HFFc6 (cell line): Measurements from ENCODE around the gene TUBA4B. TPM values are rescaled to one million over a fixed set of nuclear protein-coding genes. Genes with fewer than 3 reads are reported as not detected.

ENCODE experiments used
- DNase-seq: peaks from one replicate; pipeline ENCODE4 v3.0.0-alpha.2; 2018
- H3K27ac Mint-ChIP-seq: 2 replicates; pipeline ENCODE4 v1.8.0; 2020; ENCODE audit warnings: mild to moderate bottlenecking, mixed read lengths
- H3K27me3 Mint-ChIP-seq: 2 replicates; pipeline ENCODE4 v1.8.0; 2021; ENCODE audit warnings: mild to moderate bottlenecking, moderate library complexity, mixed read lengths; ENCODE audit not compliant: insufficient read depth
- H3K36me3 Mint-ChIP-seq: 2 replicates; pipeline ENCODE4 v1.8.0; 2021; ENCODE audit warnings: low read depth, mixed read lengths
- H3K4me1 Mint-ChIP-seq: 2 replicates; pipeline ENCODE4 v1.8.0; 2020; ENCODE audit warnings: low read depth, mixed read lengths
- H3K4me3 Mint-ChIP-seq: 2 replicates; pipeline ENCODE4 v1.8.0; 2020; ENCODE audit warnings: mild to moderate bottlenecking, moderate library complexity, mixed read lengths
- H3K9me3 Mint-ChIP-seq: 2 replicates; pipeline ENCODE4 v1.8.0; 2020; ENCODE audit warnings: mild to moderate bottlenecking, mixed read lengths
- CTCF ChIP-seq: fragments of 200-600 bp; sonication (generic); IDR thresholded peaks from 2 replicates; pipeline ENCODE4 v1.5.0; 2021; ENCODE audit warnings: antibody characterized with exemption, mild to moderate bottlenecking
- total RNA-seq, 6 experiments: library from RNA; stranded (reverse); fragmentation: NEBNext Ultra II Directional; extraction: Animal tissue kit (Norgen Biotek cat#: 25700); gene quantifications; 2 replicates in 1 of 6; 3 replicates in 5 of 6; pipeline ENCODE4 v1.2.3, GENCODE V29; 2021

The TUBA4B gene
- total RNA-seq, 6 experiments from 2014 or later: not detected

GRCh38 chr2:219293736-219294231 is 40.7 kb downstream of the TUBA4B start:
- no peak overlapping the region for H3K27ac Mint-ChIP-seq

GRCh38 chr2:219294356-219295351 is 41.6 kb downstream of the TUBA4B start:
- H3K4me3 Mint-ChIP-seq: peak overlapping the region; percentile 78
- H3K36me3 Mint-ChIP-seq: no peaks in the 10 kb centered on the region
- TF ChIP-seq CTCF: peak; percentile 100
- DNase-seq: peak; percentile 53
- peak overlapping the region; percentile 49 for H3K27ac Mint-ChIP-seq
- peaks cover 4% of the 10 kb centered on the region for H3K27me3 Mint-ChIP-seq
- no peaks in the 10 kb centered on the region for H3K9me3 Mint-ChIP-seq
- peaks cover 11% of the 10 kb centered on the region for H3K4me1 Mint-ChIP-seq

More at GRCh38 chr2:219293736-219294231, 40.7 kb downstream of the TUBA4B start:
- Mint-ChIP-seq H3K36me3 (no peaks in the 10 kb centered on the region), H3K27me3 (peaks cover 5% of the 10 kb centered on the region), H3K9me3 (no peaks in the 10 kb centered on the region), H3K4me1 (peaks cover 16% of the 10 kb centered on the region), H3K4me3 (peak overlapping the region; percentile 69)
- DNase-seq: no peak
- TF ChIP-seq CTCF: no peak

GRCh38 chr2:219296142-219296541 is 43.1 kb downstream of the TUBA4B start:
- Mint-ChIP-seq H3K4me1 (peaks cover 6% of the 10 kb centered on the region), H3K36me3 (no peaks in the 10 kb centered on the region), H3K4me3 (no peak overlapping the region), H3K27me3 (peaks cover 4% of the 10 kb centered on the region), H3K9me3 (no peaks in the 10 kb centered on the region), H3K27ac (no peak overlapping the region)
- no peak for TF ChIP-seq CTCF
- DNase-seq: no peak

- no peak for DNase-seq
- Mint-ChIP-seq H3K9me3 (no peaks in the 10 kb centered on the region), H3K4me1 (peaks cover 6% of the 10 kb centered on the region), H3K27me3 (peaks cover 8% of the 10 kb centered on the region), H3K36me3 (no peaks in the 10 kb centered on the region), H3K27ac (no peak overlapping the region), H3K4me3 (no peak overlapping the region)
- TF ChIP-seq CTCF: no peak
These were observed 43.8 kb downstream of the TUBA4B start for GRCh38 chr2:219296631-219297391.

GRCh38 chr2:219297766-219298456 is 44.9 kb downstream of the TUBA4B start:
- no peak overlapping the region for H3K4me3 Mint-ChIP-seq
- H3K27me3 Mint-ChIP-seq: peaks cover 6% of the 10 kb centered on the region
- TF ChIP-seq CTCF: no peak
- H3K4me1 Mint-ChIP-seq: peaks cover 6% of the 10 kb centered on the region
- H3K36me3 Mint-ChIP-seq: no peaks in the 10 kb centered on the region
- no peaks in the 10 kb centered on the region for H3K9me3 Mint-ChIP-seq
- no peak overlapping the region for H3K27ac Mint-ChIP-seq
- DNase-seq: no peak
